IPS-NIHi11 (cell line): ENCODE measurements around the gene DIP2B.
"Not testable (repeated sequence)": the region's sequence is repeated elsewhere in the genome, so short reads cannot be mapped to it uniquely, and the experiment has no call there.

Source experiments
- DNase-seq: peaks from one replicate; pipeline ENCODE4 v3.0.0; 2012; ENCODE audit warnings: mixed read lengths, low spot score

DIP2B gene

DNA sequence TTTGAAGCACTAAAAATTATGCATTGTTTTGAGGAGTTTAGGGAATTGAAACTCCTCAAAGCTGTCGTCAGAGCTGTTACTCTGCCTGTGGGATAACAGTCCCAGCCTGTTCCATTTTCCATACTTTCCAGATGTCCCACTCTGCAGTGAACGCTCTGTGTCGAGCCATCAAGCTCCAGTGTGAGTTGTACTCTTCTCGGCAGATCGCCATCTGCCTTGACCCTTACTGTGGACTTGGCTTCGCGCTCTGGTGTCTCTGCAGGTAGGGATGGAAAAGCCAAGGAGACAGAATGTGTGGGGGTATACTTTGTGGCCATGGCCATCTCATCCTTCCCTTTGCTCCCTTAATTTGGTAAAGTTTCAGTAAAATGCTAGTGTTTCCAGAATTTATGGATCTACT, 223.6 kb downstream of the DIP2B start:
- DNase-seq: no peak

DNA sequence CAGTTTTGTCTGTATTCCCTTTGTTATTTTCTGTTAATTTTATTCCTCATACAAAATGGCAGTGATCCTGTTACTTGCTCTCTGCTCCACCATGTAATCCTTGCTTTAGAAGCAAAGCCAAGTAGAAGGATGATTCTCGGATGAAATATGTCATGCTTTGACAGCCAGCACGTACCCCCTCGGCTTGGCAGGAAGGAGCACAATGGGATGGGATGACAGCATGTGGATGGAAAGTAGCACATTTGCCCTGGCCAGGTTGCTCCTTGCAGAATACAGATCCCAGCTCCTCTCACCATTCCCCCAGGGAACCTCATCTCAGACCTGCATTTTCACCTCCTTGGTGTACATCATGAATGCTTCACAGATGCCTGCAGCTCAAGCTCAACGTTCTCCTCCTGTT, 224.1 kb downstream of the DIP2B start:
- DNase-seq: no peak

DNA sequence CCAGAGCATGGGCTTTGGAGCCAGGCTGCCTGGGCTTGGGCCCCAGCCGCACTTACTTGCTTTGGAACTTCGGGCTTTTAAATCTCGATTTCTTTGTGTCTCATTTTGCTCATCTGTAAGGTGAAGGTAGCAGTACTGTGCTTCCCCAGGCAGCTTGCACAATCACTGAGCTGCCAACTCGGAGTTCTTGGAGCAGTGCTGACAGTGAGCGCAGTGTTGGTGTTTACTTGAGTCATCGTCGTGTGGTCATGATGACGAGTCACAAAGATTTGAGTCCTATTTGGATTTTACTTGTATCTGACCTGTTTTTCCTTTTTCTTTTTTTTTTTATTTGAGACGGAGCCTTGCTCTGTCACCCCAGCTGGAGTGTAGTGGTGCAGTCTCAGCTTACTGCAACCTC, 227.8 kb downstream of the DIP2B start:
- no peak for DNase-seq

DNA sequence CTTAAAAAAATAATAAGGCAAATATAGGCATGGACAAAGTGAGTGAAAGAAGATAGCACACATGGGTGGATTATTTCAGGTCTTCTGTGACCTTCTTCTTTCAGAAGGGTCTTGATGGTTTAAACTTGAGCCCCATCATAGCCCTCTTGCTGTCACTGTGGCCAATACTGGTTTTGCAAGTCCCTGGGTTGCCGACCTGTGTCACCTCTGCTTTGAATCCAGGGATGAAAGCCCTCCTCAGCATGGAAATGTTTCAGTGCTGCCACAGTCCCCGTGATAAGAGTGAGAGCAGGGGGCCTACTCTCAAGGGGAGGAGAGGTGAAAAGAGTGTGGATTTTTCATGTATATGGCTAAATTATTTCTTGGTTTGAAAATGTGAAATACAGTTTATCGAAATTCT, 228.9 kb downstream of the DIP2B start:
- no peak for DNase-seq

DNA sequence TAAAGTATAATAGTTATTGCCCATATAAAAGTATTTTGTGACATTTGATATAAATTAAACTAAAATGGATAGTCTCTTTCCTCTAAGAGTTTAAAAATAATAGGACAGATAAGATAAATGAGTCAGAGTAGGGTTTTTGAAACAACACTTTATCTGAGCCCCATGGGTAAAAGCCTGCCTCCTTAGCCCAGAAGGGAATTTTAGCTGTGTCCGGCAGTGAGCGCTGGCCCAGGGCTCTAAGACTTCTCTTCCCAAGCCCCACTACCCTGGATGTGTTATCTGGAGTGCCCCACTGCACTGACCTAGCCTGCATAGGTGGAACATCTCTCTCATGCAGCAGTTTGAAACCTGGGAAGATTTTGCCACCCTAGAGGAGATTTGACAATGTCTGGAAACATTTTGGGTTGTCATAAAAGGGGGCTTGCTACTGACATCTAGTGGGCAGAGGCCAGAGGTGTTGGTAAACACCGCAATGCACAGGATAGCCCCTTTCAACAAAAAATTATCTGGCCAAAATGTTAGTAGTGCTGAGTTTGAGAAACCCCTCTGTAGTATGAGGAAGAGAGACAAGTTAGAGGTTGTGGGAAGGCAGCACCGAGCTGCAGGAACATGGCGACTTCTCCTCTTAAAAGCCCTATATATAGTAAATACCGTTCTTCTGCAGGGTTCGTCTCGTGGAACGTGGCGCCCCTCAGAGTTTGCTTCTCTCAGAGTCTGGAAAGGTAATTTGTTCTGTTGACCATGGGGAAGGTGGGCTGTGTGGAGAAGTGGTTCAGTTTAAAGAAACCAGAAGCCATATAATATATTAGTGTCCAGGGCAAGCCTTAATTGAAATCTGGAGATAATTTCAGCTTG, 229.9 kb downstream of the DIP2B start:
- peak; percentile 66 for DNase-seq

DNA sequence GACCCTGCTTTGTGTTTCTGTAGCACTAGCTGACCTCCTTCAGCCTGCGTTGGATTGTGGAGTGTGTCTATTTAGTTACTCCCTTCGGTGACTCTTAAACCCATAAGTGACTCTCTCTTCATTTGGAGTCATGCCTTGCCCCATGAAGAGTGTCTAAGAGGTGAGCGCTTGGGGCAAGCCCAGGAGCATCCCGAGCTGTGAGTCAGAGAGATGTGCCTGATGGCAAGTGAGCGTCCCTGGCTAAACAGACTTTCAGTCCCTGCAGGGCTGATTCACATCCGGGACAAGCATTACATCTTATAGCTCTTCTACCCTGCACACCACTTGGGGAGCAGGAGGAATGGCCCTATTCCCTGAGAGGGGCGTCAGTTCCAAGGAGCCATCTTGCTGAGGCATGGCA, 234.8 kb downstream of the DIP2B start:
- DNase-seq: no peak

DNA sequence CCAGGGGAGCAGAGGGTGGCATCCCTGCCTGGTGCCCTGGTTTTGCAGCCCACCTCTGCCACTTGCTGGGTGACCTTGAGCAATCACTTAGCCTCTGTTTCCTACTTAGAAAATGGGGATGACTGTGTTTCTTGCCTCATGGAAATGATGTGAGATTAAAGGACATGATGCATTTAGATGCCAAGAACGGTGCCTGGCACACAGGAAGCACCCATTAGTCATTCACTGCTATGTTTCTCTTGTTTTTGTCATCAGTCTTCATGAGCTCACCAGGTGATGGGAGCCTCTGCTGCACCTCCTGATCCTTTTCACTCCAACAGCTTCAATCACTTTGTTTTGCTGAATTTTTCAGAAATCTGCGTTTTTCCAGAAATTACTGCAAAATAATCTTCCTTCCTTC, 235.5 kb downstream of the DIP2B start:
- no peak for DNase-seq

DNA sequence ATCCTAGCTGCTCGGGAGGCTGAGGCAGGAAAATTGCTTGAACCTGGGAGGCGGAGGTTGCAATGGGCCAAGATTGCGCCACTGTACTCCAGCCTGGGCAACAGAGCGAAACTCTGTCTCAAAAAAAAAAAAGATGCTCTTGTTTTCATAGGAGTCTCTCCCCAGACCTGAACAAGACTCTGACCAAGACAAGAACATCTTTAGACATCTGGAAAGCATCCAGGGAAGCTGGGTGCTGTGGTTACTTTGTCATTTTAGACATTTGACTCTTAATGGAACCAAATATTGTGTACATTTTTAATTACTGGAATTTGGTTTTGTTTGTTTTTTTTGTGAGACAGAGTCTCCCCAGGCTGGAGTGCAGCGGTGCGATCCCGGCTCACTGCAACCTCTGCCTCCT, 238.0 kb downstream of the DIP2B start:
- DNase-seq: no peak

DNA sequence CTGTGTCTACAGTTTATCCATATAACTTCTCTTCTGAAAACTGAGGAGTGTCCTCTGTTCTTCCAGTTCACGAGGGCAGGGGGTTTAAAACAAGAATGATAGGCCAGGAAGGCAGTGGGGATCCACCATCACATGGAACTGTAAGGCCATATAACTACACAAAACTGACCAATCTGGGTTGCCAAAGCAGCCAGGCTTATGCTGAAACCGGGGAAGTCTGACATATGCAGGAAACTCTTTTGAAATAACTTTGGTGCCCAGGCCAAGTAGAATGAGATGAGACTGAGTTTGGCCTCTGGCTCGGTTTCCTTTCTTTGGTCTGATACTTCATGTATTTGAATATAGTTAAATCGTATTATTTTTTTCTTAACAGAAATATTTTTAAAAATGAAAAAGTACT, 241.1 kb downstream of the DIP2B start:
- DNase-seq: no peak

DNA sequence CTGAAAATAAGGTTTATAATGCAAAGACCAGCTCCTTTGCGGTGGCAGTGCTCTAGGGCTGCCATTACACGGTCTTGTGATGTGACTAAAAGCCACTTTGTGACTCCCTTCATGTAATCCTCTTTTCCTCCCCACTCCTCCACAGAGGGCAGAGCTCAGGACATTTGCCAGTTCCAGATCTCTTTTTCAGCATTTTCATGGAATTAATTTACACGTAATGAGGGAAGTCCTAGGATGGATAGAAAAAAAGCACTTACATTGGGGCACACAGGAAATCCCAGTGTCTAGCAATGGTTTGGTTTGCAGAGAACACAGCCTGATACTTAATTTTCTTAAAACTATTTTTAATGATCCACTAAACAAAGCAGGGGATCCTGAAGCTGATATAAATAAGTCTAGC, 241.6 kb downstream of the DIP2B start:
- no peak for DNase-seq

DNA sequence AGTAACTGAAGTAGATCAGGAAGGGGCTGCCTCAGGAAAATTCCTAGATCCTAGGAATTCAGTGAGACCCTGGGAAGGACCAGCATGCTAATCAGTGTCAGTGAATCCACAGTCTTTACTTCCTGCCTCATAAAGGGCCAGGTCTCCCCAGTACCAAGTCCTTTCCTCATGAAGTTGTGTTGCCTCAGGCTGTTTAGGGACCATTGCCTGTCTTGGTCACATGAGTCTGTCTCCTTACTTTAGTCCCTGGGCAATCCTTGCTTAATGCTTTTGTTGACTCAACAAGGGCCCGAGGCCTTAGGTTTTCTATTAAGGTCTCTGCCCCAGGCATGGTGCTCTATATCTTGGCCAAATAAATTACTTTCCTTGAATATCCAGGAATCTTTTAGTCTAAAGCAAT, 243.0 kb downstream of the DIP2B start:
- peak; percentile 24 for DNase-seq

DNA sequence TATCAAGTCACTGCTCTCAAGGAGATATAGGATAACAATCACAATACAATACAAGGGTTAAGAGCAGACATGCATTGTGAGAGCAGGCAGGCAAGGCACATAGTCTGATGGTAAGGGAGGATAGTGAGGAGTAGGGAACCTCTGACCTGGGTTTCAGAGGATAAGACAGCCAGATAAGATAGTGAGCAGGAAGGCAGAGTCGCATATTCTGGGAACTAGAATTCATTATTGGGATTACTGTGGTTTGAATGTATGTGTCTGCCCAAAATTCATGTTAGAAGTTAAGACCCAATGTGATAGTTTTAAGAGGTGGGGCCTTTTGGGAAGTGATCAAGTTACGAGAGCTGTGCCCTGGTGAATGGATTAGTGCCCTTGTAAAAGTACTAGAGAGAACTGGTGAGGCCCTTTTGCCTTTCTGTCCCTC, 244.7 kb downstream of the DIP2B start:
- no peak for DNase-seq

DNA sequence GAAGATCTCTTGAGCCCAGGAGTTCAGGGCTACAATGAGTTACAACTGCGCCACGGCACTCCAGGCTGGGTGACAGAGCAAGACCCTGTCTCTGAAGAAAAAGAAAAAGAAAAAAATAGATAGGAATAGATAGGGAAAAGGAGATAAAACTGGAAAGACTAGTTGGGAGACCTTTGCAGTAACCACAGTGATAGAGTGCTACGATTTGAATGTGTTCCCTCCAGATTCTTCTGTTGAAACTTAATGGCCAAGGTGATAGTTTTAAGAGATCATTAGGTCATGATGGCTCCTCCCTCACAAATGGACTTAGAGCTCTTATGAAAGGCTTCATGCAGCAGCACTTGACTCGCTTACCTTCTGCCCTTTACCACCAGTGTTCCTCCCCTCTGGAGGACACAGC, 245.6 kb downstream of the DIP2B start:
- DNase-seq: no peak

DNA sequence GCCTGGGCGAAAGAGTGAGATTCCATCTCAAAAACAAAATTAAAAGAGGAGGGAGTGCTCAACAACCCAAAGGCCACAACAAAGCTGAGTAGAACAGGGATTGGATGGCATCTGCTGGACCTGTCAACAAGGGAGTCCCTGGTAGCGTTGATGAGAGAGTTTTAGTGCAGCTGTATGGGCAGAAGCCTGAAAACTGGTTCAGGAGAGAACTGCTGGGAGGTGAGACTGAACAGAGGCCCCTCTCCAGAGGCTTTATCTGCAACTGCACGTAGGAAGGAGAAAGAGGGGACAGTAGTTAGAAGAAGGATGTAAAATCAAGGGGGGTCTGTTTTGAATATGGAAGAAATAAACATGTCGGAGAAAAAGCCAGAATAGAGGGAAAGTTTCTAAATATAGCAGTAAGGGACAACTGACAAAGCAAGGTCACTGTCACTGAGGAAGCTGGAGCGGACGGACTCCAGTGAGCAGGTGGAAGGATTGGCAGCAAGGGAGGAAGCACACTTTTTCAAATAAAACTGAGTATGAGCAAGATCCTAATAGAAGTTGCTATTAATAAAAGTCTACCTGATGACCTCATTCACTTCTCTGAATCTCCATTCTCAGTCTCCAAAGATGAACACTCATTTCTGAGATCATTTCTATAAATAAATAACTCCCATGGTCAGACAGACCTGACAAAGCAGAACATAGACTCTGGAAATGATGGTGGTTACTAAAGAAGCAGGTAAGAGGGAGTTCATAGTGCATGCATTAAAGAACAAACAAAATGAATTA, 247.3 kb downstream of the DIP2B start:
- peak; percentile 5 for DNase-seq

DNA sequence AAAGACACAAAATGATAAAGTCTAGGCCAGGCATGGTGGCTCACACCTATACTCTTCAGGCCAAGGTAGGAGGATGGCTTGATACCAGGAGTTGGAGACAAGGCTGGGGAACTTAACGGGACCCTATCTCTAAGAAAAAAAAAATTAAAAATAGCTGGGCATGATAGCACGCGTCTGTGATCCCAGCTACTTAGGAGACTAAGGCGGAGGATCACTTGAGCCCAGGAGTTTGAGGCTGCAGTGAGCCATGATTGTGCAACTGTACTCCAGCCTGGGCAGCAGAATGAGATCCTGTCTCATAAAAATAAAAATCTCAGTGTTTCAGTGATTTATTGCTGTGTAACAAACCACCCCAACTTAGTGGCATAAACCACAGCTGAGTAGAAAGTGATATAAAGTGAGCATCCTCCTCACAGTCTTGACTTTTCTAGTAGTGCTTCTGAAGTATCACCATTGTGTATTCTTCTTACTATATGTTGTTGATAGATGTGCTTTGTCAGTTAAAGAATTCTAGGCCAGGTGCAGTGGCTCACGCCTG, 248.5 kb downstream of the DIP2B start:
- peak; percentile 1 for DNase-seq

DNA sequence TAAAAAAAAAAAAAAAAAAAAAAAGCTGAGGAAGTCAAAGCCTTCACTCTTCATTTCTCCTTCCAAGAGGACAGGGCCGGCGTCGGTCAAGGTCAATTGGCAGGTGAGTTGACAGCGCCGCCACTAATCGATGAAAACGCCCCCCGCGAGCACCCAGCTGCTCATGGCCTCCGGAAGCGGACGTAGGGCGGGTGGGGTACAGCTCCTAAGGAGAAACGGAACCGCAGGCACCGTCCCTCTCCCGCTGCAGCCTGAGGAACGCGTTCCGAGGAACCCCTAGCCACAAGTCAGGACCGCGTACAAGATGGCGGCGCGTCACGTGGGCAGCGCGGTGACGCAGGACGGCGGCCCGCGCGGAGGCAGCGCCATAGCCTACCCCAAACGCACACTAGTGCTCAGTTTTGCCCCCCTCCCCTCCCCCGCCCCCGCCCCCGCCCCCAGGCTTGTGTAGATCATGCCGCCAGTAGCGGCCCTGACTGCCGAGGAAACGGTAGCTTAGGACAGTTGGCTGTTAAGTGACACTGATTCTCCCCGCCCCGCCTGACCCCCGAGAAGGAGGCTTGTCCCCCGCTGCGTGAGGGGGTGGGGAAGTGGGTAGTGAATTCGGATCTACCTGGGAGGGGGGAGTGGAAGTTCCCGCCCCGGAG, 259.0 kb downstream of the DIP2B start, which contains the start of gene ATF1:
Gene ATF1, plus strand, starts transcription at position 463 of the 647 bp plus-strand sequence. CDS start 16,045 bp downstream, outside the sequence.
- peak; percentile 97 for DNase-seq

DNA sequence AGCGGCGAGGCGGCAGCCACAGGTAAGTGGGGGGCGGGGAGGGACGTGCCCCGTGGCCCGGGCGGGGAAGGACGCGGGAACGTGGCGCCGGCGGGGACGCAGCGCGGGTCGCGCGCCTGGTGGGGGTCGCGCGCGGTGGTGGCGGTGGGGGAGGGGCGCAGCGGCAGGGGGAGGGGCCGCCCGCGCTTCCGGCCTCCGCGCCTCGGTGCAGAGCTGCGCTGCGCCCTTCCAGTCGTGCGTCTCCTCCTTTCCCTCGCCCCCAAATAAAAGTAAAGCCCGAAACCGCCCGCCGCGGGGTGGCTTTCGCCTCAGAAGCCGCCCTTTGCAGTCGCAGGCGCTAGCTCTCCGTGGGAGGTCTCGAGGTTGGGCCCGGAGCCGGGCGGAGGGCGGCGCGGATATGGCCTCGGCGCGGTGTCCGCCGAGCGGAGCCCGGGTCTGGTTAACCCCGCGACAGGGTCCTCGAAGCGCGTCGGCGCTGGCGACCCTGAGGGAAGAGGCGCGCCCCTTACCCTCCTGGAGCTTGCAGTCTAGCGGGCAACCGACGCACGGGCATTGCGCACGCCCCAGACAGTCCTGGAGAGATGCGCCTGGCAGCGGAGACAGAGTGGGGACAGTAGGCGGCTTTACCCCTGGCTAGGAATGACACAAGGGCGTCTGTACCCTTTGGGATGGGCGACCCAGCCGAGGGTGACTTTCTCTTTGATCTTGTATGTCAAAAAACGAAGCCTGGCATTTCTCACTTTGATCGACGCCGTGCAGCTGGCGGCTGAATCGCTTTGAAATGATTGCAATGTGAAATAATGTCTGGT, 259.7 kb downstream of the DIP2B start:
- DNase-seq: peak; percentile 85

DNA sequence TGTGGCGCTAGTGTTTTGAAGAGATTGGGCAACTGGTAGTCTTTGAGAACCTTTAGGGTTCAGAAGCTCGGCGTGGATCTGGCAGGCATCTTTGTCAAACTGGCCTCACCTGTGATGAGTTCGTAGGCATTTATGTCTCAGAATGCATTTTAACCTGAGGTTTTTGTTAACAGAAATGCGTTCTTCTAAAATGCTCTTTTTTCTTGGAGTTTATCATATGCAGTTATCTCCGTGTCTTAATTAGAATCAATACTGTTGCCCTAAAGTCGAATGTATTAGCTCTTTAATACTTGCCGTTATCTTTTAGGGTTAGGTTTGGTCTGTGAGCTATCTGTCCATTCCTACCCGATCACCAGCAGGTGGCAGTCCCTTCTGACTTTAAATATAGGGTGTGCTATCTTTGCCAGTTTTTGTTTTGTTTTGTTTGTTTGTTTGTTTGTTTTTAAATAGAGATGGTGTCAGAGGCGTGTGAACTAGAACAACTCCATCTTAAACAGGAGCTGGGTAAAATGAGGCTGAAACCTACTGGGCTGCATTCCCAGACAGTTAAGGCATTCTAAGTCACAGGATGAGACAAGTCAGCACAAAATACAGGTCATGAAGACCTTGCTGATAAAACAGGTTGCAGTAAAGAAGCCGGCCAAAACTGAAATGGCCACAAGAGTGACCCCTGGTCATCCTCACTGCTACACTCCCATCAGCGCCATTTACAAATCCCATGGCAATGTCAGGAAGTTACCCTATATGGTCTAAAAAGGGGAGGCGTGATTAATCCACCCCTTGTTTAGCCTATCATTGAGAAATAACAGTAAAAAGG, 260.5 kb downstream of the DIP2B start:
- DNase-seq: peak; percentile 62

DNA sequence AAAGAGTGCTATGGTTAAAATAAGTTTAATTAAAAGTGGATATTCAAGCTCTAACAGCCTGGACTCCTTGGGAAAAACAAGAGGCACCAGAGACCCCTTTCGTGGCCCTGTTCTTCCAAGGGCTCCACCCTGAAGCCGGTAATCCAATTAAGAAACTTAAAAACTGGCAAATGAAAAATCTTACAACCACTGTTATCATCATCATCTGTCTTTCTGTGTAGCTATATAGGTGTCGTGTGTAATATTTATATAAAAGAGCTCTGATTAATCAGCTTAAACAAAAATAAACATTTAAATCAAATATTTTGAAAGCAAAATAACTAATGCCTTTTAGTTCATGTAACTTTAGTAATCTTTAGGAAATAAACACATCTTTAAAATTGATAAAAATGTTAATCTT, 263.6 kb downstream of the DIP2B start:
- DNase-seq: no peak

DNA sequence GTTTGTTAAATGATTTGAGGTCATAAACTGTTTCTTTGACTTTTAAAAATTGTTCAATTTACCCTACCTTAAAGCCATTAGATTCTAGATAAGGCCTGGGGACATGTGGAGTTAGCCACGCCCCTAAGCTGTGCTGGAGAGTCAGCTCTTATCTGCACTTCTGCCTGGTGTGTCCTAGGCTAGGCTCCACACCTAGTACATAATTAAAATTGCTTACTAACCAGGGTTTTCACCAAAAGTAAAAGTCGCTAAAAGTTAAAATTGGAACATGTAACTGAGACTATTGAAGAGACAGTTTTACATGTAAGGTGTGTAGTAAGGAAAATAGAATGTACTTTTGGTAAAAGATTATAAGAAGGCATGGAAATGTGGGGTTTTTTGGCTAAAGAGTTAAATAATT, 264.0 kb downstream of the DIP2B start:
- not testable (repeated sequence) for DNase-seq

DNA sequence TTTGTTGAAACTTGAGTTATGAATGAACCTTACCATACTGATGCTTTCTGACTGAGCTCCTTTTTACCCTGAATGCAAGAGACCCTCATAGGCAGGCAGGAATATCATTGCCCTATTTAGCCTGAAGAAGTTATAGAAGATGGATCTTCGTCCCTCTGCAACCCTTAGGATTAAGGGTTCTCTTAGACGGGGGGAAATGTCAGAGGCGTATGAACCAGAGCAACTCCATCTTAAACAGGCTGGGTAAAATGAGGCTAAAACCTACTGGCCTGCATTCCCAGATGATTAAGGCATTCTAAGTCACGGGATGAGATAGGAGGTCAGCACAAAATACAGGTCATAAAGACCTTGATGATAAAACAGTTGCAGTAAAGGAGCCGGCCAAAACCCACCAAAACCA, 266.6 kb downstream of the DIP2B start:
- no peak for DNase-seq
